ENCODE measurements around the gene PXK.

DNA sequence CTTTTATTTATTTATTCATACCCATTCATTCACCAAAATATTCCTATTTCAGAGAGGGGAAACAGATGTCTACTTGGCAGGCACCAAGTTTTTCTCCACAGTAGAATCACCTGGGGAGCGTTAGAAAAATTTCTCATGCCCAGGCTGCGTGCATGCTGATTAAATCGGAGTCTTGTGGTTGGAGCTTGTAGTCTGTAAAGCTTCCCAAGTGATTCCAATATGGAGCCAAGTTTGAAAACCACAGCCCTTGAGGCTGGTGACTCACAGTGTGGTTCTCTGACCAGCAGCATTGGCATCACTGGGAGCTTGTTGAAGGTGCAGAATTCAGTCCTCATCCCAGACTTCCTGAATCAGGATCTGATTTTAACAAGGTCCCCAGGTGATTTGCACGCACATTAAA is 51.2 kb downstream of the PXK start:
- TF ChIP-seq POLR2A (IDR thresholded peaks at IDR 0.05) (no peak), POLR2AphosphoS5 (IDR thresholded peaks at IDR 0.05) (no peak)
- TF ChIP-seq, protein P1, sequence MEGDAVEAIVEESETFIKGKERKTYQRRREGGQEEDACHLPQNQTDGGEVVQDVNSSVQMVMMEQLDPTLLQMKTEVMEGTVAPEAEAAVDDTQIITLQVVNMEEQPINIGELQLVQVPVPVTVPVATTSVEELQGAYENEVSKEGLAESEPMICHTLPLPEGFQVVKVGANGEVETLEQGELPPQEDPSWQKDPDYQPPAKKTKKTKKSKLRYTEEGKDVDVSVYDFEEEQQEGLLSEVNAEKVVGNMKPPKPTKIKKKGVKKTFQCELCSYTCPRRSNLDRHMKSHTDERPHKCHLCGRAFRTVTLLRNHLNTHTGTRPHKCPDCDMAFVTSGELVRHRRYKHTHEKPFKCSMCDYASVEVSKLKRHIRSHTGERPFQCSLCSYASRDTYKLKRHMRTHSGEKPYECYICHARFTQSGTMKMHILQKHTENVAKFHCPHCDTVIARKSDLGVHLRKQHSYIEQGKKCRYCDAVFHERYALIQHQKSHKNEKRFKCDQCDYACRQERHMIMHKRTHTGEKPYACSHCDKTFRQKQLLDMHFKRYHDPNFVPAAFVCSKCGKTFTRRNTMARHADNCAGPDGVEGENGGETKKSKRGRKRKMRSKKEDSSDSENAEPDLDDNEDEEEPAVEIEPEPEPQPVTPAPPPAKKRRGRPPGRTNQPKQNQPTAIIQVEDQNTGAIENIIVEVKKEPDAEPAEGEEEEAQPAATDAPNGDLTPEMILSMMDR (IDR thresholded peaks at IDR 0.05) = no peak
